Ascending aorta (tissue), 2 donors: ENCODE data around the gene NFIA. TPM values are rescaled to one million over a fixed set of nuclear protein-coding genes. Genes with fewer than 3 reads are reported as not detected.

Experiments used
- DNase-seq, 2 donors: peaks; one replicate each; pipeline ENCODE4 v3.0.0-alpha.2; 2019; ENCODE audit warnings: low spot score in 2 of 2
- H3K27ac ChIP-seq, 2 donors: fragments of 200-600 bp; sonication (generic); one replicate each; pipeline ENCODE4 v1.5.1; 2016 to 2017; ENCODE audit warnings: mild to moderate bottlenecking in 1 of 2
- H3K27me3 ChIP-seq: fragments of 200-600 bp; sonication (generic); one replicate; pipeline ENCODE4 v1.5.1; 2017
- H3K36me3 ChIP-seq, 2 donors: fragments of 200-600 bp; sonication (generic); one replicate each; pipeline ENCODE4 v1.5.1; 2016
- H3K4me1 ChIP-seq, 2 donors: fragments of 200-600 bp; sonication (generic); one replicate each; pipeline ENCODE4 v1.5.1; 2016 to 2017; ENCODE audit warnings: mild to moderate bottlenecking in 1 of 2
- H3K4me3 ChIP-seq, 2 donors: fragments of 200-600 bp; sonication (generic); one replicate each; pipeline ENCODE4 v1.5.1; 2016 to 2017; ENCODE audit warnings: mild to moderate bottlenecking in 1 of 2
- H3K9me3 ChIP-seq, 2 donors: fragments of 200-600 bp; sonication (generic); one replicate each; pipeline ENCODE4 v1.5.1; 2016
- intact Hi-C: fragments of 100-400 bp; cut with DNase I; formaldehyde crosslinking; loops from one replicate; pipeline ENCODE4 v1.15.1; 2023
- total RNA-seq: library from RNA; depleted of rRNA; stranded (reverse); fragments of >200 nt; gene quantifications from one replicate; pipeline ENCODE4 v1.1.0, GENCODE V29; 2016
- TF ChIP-seq, protein P1 (sequence below), 3 experiments: fragments of 200-600 bp in 2 of 3; fragments of 450-650 bp in 1 of 3; sonication (generic) in 2 of 3; IDR thresholded peaks; one replicate each; pipeline ENCODE4 v1.5.1; 2016 to 2019; ENCODE audit warnings: antibody characterized with exemption in 3 of 3, mild to moderate bottlenecking in 1 of 3, moderate library complexity in 1 of 3

Gene NFIA
- total RNA-seq, 1 donor from 2014 or later = 52.0 TPM

DNA sequence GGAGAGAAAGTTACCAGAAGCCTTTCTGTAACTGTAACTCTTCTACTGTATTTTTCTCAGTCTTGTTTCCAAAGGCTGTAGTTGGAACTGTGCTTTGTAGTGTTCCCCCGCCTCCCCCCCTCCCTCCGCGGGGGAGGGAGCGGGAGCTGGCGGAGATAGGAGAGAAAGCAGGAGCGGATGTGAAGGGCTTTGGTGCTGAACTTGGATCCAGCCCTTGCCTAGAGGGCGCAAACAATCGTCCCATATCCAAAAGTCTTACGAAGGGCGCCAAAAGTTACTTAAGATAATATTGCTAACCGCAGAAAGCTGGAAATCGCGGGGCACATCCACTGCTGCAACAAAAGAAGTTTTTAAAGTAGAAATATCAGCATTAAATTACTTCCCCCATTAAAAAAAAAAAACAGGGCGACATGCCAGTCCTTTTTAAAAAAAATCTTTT, 2.4 kb upstream of the NFIA start:
- Histone ChIP-seq H3K27ac (peak overlapping the region; percentile 95 to 98), H3K36me3 (no peaks in the 10 kb centered on the region), H3K27me3 (no peaks in the 10 kb centered on the region), H3K4me1 (peaks cover 8 to 35% of the 10 kb centered on the region in 2 donors), H3K9me3 (no peaks in the 10 kb centered on the region), H3K4me3 (peak overlapping the region; percentile 74 to 95)
- TF ChIP-seq, protein P1, sequence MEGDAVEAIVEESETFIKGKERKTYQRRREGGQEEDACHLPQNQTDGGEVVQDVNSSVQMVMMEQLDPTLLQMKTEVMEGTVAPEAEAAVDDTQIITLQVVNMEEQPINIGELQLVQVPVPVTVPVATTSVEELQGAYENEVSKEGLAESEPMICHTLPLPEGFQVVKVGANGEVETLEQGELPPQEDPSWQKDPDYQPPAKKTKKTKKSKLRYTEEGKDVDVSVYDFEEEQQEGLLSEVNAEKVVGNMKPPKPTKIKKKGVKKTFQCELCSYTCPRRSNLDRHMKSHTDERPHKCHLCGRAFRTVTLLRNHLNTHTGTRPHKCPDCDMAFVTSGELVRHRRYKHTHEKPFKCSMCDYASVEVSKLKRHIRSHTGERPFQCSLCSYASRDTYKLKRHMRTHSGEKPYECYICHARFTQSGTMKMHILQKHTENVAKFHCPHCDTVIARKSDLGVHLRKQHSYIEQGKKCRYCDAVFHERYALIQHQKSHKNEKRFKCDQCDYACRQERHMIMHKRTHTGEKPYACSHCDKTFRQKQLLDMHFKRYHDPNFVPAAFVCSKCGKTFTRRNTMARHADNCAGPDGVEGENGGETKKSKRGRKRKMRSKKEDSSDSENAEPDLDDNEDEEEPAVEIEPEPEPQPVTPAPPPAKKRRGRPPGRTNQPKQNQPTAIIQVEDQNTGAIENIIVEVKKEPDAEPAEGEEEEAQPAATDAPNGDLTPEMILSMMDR (IDR thresholded peaks at IDR 0.05) = peak in 2 of 3 experiments; percentile 31 to 42
- peak; percentile 61 to 94 for DNase-seq
- intact Hi-C loops = loop anchor here (2.0 to 5.0 kb wide), 4 partner anchors 112 to 373 kb away; no protein-coding TSS in a partner anchor

DNA sequence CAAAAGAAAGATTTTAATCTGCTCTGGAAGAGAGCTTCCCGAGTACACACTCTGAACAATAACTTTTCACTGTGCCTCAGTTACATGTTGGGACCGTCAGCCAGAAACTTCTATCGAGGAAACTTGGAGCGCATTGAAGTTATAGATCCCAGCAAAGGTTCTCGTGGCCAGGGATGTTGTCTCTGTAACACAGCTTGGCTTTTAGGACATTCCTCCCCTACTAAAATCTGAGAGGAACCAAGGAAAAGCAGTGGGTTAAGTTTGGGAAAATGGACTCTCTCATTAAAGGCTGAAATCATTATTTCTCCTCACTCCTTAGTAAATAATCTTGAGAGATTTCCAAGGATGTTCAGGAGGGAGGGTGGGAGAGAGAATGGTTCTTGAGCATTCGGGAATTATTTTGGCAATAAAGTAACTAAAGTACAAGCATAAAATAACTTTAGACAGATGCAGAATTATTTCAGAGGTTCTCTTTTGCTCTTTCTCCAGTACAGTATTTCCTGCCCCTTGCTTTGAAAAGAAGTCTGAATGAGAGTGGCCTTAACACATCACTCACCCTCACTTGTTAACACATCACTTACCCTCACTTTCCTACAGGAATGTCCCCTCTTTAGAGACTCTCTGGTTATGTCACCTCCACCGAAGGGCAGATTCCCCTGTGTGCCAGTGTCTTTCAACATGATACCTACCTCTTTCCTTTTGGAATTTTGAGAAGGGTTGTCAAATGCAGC, 1.8 kb upstream of the NFIA start:
- Histone ChIP-seq H3K27me3 (no peaks in the 10 kb centered on the region), H3K9me3 (no peaks in the 10 kb centered on the region), H3K4me1 (peaks cover 8 to 35% of the 10 kb centered on the region in 2 donors), H3K4me3 (peak overlapping the region; percentile 74 to 95), H3K36me3 (no peaks in the 10 kb centered on the region), H3K27ac (peak overlapping the region; percentile 95 to 98)
- no peak for DNase-seq
- TF ChIP-seq, protein P1 (IDR thresholded peaks at IDR 0.05) = no peak
- intact Hi-C loops = loop anchor here (2.0 to 5.0 kb wide), 4 partner anchors 112 to 372 kb away; no protein-coding TSS in a partner anchor

DNA sequence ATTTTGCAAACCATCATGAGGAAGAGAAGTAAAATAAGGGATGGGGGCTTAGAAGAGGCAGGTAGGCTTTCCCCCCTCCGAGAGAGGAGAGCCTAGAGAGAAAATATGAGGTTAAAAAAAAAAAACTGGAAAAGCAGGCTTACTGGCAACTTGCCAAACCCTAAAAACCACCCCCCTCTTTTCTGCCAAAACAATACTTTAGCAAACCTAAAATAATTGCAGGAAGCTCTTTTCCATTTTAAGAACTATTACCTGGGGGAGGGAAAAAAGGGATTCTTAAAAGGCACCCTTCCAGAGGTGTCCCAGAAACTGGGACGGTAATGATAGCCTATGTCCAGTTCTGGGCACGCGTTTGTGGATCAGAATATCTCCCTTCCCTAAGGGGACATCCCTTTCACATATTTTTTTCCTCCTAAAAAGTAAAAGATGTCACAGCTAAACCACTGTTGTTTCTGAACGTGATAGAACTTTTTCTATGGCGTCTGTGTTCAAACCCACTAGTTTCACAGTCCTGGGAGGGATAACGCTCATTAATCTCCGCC, 1.1 kb upstream of the NFIA start:
- Histone ChIP-seq H3K9me3 (no peaks in the 10 kb centered on the region), H3K36me3 (no peaks in the 10 kb centered on the region), H3K4me3 (peak overlapping the region; percentile 74 to 95), H3K27me3 (no peaks in the 10 kb centered on the region), H3K27ac (peak overlapping the region; percentile 95 to 98), H3K4me1 (peaks cover 8 to 31% of the 10 kb centered on the region in 2 donors)
- no peak for DNase-seq
- TF ChIP-seq, protein P1 (IDR thresholded peaks at IDR 0.05) = no peak
- intact Hi-C loops = loop anchor here (2.0 to 5.0 kb wide), 4 partner anchors 111 to 372 kb away; no protein-coding TSS in a partner anchor

DNA sequence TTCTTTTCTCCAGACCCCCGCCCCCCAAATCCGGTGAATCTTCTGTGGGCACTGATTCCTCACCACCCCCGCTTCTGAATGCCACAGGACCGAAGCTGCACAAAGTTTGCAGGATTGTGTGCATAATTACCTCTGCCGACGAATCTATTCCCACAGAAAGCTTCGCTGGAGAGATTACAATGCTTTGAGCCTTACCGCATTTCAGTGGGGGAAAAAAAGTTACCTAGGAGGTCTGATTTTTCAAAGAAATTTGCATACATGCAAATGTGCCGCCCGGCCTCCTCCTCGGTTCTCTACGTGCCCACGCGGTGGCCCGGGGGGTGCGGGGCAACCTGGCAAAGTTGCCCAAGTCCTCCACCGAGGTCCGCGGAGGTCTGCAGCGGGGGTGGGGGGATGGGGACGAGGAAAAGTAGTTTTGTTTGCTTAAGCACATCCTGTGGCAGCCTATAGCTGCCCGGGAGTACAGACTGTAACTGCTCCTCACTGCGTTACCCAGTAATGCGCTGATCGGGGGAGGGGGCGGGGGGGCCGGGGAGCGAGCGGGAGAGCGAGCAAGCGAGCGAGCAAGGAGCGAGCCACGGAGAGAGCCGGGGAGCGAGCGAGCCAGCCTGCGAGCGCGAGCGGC, 563 bp upstream of the NFIA start:
- Histone ChIP-seq H3K4me1 (peaks cover 8 to 26% of the 10 kb centered on the region in 2 donors), H3K27ac (peak overlapping the region; percentile 95 to 98), H3K4me3 (peak overlapping the region; percentile 74 to 95), H3K27me3 (no peaks in the 10 kb centered on the region), H3K36me3 (no peaks in the 10 kb centered on the region), H3K9me3 (no peaks in the 10 kb centered on the region)
- TF ChIP-seq, protein P1 (IDR thresholded peaks at IDR 0.05) = no peak
- intact Hi-C loops = loop anchor here (1.0 to 5.0 kb wide), 5 partner anchors 12 to 371 kb away; no protein-coding TSS in a partner anchor
- peak in 1 of 2 donors; percentile 67 for DNase-seq

DNA sequence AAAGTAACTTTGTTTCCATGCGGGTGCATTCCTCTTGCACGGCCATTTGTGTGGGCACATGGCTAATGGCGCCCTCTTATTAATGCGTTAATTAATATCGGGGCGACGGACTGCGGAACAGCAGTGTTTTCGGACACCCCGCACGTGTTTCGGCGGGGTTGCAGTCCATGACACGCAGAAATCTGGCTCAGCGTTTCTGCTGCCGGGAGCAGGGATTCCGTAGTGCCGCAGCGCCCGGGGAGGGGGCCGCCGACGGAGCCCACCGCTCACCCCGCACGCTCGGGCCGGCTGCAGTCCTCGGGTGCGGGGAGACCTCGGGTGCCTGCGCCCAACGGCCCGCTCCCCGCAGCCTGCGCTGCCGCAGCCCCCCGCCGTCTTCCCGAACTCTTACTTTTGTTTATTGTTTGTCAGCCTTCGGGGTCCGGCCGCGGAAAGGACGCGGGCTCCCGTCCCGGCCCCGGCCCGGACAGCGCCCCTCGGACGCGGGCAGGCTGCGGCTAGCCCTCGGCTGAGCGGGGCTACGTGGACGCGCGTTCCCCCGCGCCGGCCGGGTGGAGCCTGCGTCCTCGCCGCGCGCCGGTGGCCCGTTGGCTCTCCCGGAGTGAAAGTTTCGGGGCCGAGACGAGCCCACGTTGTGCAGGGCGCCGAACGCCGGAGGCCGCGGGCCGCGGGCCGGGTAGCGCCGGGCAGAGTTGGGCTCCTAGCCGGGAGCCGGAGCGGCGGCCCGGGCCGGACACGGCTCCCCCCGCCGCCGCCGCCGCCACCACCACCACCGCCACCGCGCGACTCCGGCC, 849 bp downstream of the NFIA start:
- Histone ChIP-seq H3K27me3 (no peaks in the 10 kb centered on the region), H3K9me3 (no peaks in the 10 kb centered on the region), H3K36me3 (peaks cover 0 to under 1% of the 10 kb centered on the region in 2 donors), H3K4me1 (peaks cover 8 to 24% of the 10 kb centered on the region in 2 donors), H3K4me3 (peak overlapping the region; percentile 74 to 95), H3K27ac (peak overlapping the region; percentile 95 to 98)
- intact Hi-C loops = loop anchor here (5.0 kb wide), 2 partner anchors 109 to 194 kb away; no protein-coding TSS in a partner anchor
- TF ChIP-seq, protein P1 (IDR thresholded peaks at IDR 0.05) = no peak
- no peak for DNase-seq
